Esophagus squamous epithelium (tissue), 5 donors: ENCODE results near the gene TSPYL1. TPM values are rescaled to one million over a fixed set of nuclear protein-coding genes. Genes with fewer than 3 reads are reported as not detected.

ENCODE experiments used
- DNase-seq: peaks from one replicate; lab custom pipeline; 2025; lab: John Stamatoyannopoulos, UW
- H3K27ac ChIP-seq, 4 donors: fragments of 200-600 bp; sonication (generic); one replicate each; pipeline ENCODE4 v1.5.1; 2016 to 2019; ENCODE audit warnings: mild to moderate bottlenecking in 1 of 4
- H3K27me3 ChIP-seq, 4 donors: fragments of 200-600 bp; sonication (generic); 1 replicate in 3 of 4; 2 replicates in 1 of 4; pipeline versions ENCODE4 v1.5.1 to v1.6.0; 2017 to 2021; ENCODE audit warnings: antibody characterized with exemption in 1 of 4
- H3K36me3 ChIP-seq, 3 donors: fragments of 200-600 bp; sonication (generic); one replicate each; pipeline ENCODE4 v1.5.1; 2016 to 2019
- H3K4me1 ChIP-seq, 3 donors: fragments of 200-600 bp; sonication (generic); one replicate each; pipeline ENCODE4 v1.5.1; 2017 to 2019
- H3K4me3 ChIP-seq, 4 donors: fragments of 200-600 bp; sonication (generic); 1 replicate in 3 of 4; 2 replicates in 1 of 4; pipeline ENCODE4 v1.5.1; 2016 to 2019; ENCODE audit warnings: mild to moderate bottlenecking in 2 of 4, moderate library complexity in 1 of 4
- H3K9me3 ChIP-seq, 3 donors: fragments of 200-600 bp; sonication (generic); one replicate each; pipeline ENCODE4 v1.5.1; 2016 to 2019
- POLR2A ChIP-seq, 4 donors: fragments of 450-650 bp; IDR thresholded peaks; one replicate each; pipeline ENCODE4 v1.6.1; 2017; ENCODE audit warnings: antibody characterized with exemption in 4 of 4, mild to moderate bottlenecking in 4 of 4, moderate library complexity in 3 of 4
- WGBS, 2 donors: methylation state at CpG; one replicate each; pipeline ENCODE4 v1.1.5; 2018; 5-methylcytosine and 5-hydroxymethylcytosine counted together
- intact Hi-C: fragments of 100-400 bp; cut with DNase I; formaldehyde crosslinking; loops from one replicate; pipeline ENCODE4 v1.15.0; 2022
- total RNA-seq, 4 donors: library from RNA; depleted of rRNA; stranded (reverse); fragments of >200 nt; gene quantifications; one replicate each; pipeline ENCODE4 v1.1.0, GENCODE V29; 2016
- TF ChIP-seq, protein P1 (sequence below), 6 experiments: fragments of 450-650 bp in 4 of 6; fragments of 200-600 bp in 2 of 6; sonication (generic) in 2 of 6; IDR thresholded peaks; one replicate each; pipeline ENCODE4 v1.5.1; 2016 to 2019; ENCODE audit warnings: antibody characterized with exemption in 6 of 6, mild to moderate bottlenecking in 4 of 6, moderate library complexity in 4 of 6
- donor health status: DM: yes; HTN: yes; CAD: no.

Gene TSPYL1
- total RNA-seq, 4 donors from 2014 or later, result 55.5 to 78.3 (median 58.1) TPM

DNA sequence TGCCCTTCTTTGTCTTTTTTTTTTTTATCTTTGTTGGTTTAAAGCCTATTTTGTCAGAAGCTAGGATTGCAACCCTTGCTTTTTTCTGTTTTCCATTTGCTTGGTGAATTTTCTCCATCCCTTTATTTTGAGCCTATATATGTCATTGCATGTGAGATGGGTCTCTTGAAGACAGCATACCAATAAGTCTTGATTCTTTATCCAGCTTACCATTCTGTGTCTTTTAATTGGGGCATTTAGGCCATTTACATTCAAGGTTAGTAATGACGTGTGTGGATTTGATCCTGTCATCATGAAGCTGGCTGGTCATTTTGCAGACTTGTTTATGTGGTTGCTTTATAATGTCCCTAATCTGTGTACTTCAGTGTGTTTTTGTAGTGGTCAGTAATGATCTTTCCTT, 16.4 kb downstream of the TSPYL1 start:
- Histone ChIP-seq H3K4me3 (no peak overlapping the region), H3K36me3 (peaks cover 0 to 19% (median 0%) of the 10 kb centered on the region in 3 donors), H3K27me3 (no peaks in the 10 kb centered on the region), H3K27ac (no peak overlapping the region), H3K4me1 (peaks cover 0 to 22% (median 0%) of the 10 kb centered on the region in 3 donors), H3K9me3 (peaks cover 0 to 7% (median 0%) of the 10 kb centered on the region in 3 donors)
- DNase-seq, result no peak
- TF ChIP-seq, protein P1, sequence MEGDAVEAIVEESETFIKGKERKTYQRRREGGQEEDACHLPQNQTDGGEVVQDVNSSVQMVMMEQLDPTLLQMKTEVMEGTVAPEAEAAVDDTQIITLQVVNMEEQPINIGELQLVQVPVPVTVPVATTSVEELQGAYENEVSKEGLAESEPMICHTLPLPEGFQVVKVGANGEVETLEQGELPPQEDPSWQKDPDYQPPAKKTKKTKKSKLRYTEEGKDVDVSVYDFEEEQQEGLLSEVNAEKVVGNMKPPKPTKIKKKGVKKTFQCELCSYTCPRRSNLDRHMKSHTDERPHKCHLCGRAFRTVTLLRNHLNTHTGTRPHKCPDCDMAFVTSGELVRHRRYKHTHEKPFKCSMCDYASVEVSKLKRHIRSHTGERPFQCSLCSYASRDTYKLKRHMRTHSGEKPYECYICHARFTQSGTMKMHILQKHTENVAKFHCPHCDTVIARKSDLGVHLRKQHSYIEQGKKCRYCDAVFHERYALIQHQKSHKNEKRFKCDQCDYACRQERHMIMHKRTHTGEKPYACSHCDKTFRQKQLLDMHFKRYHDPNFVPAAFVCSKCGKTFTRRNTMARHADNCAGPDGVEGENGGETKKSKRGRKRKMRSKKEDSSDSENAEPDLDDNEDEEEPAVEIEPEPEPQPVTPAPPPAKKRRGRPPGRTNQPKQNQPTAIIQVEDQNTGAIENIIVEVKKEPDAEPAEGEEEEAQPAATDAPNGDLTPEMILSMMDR (IDR thresholded peaks at IDR 0.05), result no peak
- no peak for TF ChIP-seq POLR2A (IDR thresholded peaks at IDR 0.05)
- intact Hi-C loops, result no loop called here
- WGBS, 2 donors, result 93 to 94% methylated on average over 1 of the region's 1 CpG

DNA sequence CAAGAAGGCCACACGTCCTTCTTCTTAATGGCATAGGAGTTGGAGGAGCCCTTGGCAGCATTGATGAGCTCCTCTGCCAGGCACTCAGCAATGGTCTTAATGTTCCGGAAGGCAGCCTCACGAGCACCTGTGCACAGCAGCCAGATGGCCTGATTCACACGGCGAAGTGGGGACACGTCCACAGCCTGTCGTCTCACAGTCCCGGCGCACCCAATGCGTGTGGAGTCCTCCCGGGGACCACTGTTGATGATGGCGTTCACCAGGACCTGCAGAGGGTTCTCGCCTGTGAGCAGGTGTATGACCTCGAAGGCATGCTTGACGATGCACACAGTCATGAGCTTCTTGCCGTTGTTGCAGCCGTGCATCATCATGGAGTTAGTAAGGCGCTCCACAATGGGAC, 21.2 kb downstream of the TSPYL1 start:
- no peak for DNase-seq
- H3K4me1 ChIP-seq, result peaks cover 0 to 21% (median 8%) of the 10 kb centered on the region in 3 donors
- H3K27ac ChIP-seq, result no peak overlapping the region
- no peaks in the 10 kb centered on the region for H3K27me3 ChIP-seq
- no peak for TF ChIP-seq POLR2A (IDR thresholded peaks at IDR 0.05)
- TF ChIP-seq, protein P1 (IDR thresholded peaks at IDR 0.05), result no peak
- intact Hi-C loops, result no loop called here
- whole genome bisulfite sequencing, 2 donors, result 93 to 98% methylated on average over 4 to 9 of the region's 18 CpGs
- H3K36me3 ChIP-seq, result peaks cover 0 to 7% (median 0%) of the 10 kb centered on the region in 3 donors
- H3K4me3 ChIP-seq, result no peak overlapping the region
- peaks cover 0 to 6% (median 0%) of the 10 kb centered on the region in 3 donors for H3K9me3 ChIP-seq

DNA sequence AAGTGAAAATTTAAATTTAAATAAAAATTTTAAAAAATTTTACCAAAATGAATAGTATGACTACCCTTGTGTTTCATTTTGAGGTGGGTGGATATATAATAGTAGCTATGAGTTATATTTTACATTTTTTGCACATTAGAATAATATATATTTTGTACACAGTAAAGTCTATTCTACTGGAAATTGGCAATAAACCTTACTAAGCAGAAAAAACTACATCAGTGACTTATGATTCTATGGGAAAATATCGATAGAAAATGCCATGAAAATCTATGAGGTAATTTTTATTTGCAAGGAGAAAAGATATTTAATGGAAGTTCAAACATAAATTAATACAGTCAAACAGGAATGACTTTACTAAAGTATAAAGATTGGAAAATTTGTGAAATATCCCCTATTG, 23.0 kb downstream of the TSPYL1 start:
- H3K4me3 ChIP-seq, result no peak overlapping the region
- H3K4me1 ChIP-seq, result peaks cover 10 to 38% (median 24%) of the 10 kb centered on the region in 3 donors
- H3K36me3 ChIP-seq, result peaks cover 0 to 7% (median 0%) of the 10 kb centered on the region in 3 donors
- H3K9me3 ChIP-seq, result no peaks in the 10 kb centered on the region
- DNase-seq, result no peak
- intact Hi-C loops, result no loop called here
- TF ChIP-seq, protein P1 (IDR thresholded peaks at IDR 0.05), result no peak
- no peak for TF ChIP-seq POLR2A (IDR thresholded peaks at IDR 0.05)
- H3K27me3 ChIP-seq, result no peaks in the 10 kb centered on the region
- 87 to 97% methylated on average over 1 of the region's 1 CpG for WGBS, 2 donors
- H3K27ac ChIP-seq, result no peak overlapping the region

DNA sequence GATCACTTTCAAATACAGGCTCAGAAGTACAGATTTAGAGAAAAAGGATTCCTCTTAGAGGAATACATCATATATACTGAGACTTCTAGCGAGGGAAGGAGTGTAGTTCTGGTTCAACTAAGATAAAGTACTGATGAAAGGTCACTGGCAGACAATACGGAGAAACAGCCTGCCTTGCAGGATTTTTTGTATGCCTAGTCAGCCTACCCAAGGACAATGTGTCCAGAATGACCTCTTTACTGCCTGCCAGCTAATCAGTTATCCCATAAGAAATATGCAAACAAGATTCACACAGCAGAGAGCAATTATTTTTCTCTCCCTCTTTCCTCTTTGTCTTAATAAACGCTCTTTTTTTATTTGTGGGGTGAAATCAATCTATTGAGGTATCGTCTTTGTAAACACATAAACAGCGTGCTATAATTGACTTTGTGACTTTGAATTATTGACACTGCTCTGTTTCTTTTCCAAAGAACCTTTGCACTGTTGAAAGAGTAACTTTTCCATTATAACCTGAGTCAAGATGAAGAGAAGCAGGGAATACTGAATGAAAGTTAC, 24.4 kb downstream of the TSPYL1 start:
- no peaks in the 10 kb centered on the region for H3K9me3 ChIP-seq
- intact Hi-C loops, result no loop called here
- 53 to 55% methylated on average over 5 of the region's 5 CpGs for WGBS, 2 donors
- H3K4me3 ChIP-seq, result no peak overlapping the region
- H3K36me3 ChIP-seq, result peaks cover 0 to 10% (median 0%) of the 10 kb centered on the region in 3 donors
- DNase-seq, result no peak
- H3K4me1 ChIP-seq, result peaks cover 22 to 52% (median 38%) of the 10 kb centered on the region in 3 donors
- no peaks in the 10 kb centered on the region for H3K27me3 ChIP-seq
- TF ChIP-seq, protein P1 (IDR thresholded peaks at IDR 0.05), result no peak
- no peak for TF ChIP-seq POLR2A (IDR thresholded peaks at IDR 0.05)
- H3K27ac ChIP-seq, result peak overlapping the region in 1 of 4 donors; percentile 92

DNA sequence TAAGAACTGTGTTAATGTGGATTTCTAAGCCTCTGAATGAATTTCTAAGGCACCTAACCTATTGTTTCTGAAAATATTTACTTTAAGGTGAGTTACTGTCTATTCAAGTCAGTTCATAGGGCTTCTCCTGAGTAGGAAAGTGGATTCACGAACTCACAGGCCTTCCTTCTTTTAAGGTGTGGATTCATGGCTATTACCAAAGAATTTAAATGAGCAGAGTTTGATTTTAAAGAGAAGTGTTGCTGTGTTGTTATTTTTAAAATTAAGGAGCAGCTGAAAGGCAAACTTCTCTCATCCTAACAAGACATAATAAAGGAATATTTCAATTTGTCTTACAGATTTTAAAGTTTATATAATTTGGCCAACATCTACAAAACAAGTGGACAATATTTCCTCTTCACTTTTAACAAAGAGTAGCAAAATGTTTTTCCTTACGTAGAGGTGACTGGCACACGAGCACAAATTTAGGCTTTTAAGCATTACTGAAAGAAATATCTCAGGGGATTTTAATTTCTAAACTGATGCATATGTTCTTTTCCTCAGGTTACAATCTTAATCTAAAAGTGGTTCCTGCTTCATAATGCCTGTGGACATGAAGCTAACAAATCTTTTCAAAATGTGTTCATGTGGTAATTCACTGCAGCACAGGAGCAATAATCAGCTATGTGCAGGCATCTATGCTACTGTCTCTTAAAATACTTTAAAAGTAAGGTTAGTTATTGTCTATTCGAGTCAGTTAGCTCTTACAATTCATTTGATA, 25.3 kb downstream of the TSPYL1 start:
- Histone ChIP-seq H3K27me3 (no peaks in the 10 kb centered on the region), H3K4me1 (peaks cover 22 to 58% (median 45%) of the 10 kb centered on the region in 3 donors), H3K4me3 (peak overlapping the region; percentile 73 to 99 (median 97)), H3K36me3 (peaks cover 0 to 10% (median 0%) of the 10 kb centered on the region in 3 donors), H3K27ac (peak overlapping the region; percentile 92 to 96 (median 94)), H3K9me3 (no peaks in the 10 kb centered on the region)
- WGBS, 2 donors, result 11 to 15% methylated on average over 4 of the region's 4 CpGs
- intact Hi-C loops, result no loop called here
- TF ChIP-seq, protein P1 (IDR thresholded peaks at IDR 0.05), result no peak
- no peak for TF ChIP-seq POLR2A (IDR thresholded peaks at IDR 0.05)
- no peak for DNase-seq
